NCI-H2107 treated with DMSO at 0.1 percent for 48 hours (cell line): Measurements from ENCODE around the gene GDPGP1.
"Not testable (repeated sequence)": the region's sequence is repeated elsewhere in the genome, so short reads cannot be mapped to it uniquely, and the experiment has no call there.

Experiments
- DNase-seq: peaks from one replicate; lab custom pipeline; 2025; ENCODE audit not compliant: unreplicated experiment; lab: John Stamatoyannopoulos, UW

Gene GDPGP1

DNA sequence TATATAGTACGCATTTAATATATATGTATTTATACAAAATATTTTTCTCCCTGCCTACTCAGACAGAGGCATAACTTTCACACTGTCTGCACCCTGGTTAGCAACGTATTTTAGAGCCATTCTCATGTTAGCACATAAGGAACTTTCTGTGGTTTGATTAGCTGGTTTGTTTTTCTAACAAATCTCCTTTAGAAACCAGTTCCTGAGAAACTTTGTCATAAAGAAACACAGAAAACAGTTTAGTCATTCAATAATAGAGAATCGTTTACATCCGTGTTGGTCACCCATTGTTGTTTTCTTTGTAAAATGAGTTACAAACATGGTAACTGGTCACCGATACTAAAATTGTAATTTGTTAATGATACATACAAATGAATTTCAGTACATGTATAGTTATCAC is 25.5 kb downstream of the GDPGP1 start:
- no peak for DNase-seq

DNA sequence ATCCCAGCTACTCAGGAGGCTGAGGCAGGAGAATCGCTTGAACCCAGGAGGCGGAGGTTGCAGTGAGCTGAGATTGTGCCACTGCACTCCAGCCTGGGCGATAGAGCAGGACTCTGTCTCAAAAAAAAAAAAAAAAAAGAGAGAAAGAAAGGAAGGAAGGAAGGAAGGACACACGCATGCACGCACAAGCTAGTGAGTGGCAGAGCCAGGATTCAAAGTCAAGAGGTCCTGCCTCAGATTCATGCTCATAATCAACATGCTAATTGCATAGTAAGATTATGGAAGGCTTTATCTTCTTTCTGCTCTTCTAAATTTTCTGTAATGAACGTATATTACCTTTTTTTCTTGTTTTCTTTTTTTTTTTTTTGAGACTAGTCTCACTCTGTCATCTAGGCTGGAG is 26.7 kb downstream of the GDPGP1 start:
- DNase-seq = not testable (repeated sequence)

DNA sequence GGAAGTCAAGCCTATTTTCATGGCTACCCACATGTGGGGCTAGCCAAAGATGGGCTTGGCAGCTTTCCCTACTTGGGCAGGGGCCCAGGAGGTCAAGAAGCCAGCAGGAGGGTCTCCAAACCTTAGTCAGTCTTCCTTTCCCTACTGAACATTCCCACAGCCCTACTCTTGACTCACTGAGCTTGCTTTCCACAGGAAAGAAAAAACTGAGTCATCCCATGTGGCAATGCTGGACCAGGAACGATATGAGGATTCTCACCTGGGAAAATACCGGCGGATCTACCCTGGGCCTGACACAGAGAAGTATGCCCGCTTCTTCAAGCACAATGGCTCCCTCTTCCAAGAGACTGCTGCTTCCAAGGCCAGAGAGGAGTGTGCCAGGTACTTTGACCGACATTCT is 27.8 kb downstream of the GDPGP1 start:
- no peak for DNase-seq

DNA sequence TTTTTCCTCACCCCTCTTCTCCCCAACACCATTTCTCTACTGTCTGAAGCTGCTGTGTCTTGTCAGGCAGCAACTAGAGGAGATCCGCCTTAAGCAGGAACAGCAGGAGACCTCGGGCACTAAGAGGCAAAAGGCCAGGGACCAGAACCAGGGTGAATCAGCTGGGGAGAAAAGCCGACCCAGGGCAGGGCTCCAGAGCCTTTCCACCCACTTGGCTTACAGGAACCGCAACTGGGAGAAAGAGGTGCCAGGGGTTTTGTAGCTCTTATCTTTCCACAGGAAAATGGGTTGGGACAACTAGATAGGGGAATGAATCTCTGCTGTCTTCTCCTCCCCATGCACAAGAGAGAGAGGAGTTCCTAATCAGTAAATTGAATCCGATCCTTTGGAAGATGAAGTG is 28.4 kb downstream of the GDPGP1 start:
- no peak for DNase-seq

DNA sequence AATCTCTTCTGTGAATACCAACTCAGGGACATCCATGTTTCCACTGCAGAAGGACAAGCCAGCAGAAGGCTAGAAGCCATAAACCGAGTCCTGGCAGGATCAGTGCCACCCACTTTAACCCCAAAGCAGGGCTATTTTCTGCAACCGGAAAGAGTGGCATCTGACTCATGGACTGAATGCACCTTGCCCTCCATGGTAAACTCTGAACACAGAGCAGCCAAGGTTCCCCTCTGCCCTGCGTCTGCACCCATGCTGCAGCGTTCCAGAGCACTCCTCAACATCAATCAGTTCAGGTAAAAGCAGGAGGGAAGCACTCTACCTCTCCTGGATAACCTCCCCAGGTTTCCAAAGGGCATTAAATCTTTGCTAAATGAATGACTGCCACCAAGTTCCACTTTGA is 30.7 kb downstream of the GDPGP1 start:
- no peak for DNase-seq

DNA sequence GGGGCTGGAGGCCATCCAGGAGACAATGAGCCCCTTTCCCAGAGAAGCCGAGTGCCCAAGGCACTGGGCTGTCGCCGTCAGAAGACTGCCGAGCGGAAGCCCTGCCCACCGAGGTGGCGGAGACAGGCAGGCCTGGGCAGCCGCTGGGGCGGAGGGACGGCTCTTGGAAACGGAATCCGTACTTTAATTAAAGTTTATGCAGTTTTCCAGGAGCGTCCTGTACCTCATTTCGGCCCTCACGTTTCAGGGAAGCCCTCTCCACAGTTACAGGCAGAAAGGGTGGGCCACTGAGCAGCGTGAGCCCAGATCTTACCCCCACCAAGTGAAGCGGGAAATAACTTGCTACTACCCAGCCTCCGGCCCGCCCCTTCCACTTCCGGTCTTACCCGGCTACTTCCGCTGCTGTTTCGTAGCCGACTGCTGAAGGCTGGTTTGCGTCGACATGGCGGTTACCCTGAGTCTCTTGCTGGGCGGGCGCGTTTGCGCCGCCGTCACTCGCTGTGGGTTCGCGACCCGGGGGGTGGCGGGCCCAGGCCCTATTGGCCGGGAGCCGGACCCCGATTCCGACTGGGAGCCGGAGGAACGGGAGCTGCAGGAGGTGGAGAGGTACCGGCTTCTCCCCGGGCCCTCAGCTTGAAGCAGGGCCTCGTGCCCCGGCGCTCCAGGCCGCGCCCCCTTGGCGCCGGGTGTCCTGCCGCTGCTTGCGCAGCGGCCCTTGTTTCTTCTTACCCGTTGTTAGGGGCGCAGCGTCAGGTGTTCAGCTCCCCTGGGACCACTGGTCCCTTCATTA is 31.5 kb downstream of the GDPGP1 start, which contains the start of gene NGRN:
Gene NGRN (plus strand): TSS at position 402 of the 790 bp plus-strand sequence. CDS start 41 bp downstream, at position 443.
- DNase-seq = peak; percentile 60

DNA sequence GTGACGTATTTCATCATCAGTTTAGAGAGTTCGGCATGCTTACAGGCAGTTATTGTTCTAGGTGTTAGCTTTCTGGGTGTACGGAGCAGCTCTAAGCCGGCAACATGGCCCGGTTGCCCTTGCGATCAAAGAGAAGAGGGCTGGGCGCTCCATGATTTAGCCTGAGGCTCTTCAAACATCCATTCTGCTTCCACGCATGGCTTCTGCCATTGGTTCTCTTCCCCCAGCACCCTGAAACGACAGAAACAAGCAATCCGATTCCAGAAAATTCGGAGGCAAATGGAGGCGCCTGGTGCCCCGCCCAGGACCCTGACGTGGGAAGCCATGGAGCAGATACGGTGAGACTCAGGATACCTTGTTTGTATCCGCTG is 32.0 kb downstream of the GDPGP1 start:
- peak; percentile 39 for DNase-seq

DNA sequence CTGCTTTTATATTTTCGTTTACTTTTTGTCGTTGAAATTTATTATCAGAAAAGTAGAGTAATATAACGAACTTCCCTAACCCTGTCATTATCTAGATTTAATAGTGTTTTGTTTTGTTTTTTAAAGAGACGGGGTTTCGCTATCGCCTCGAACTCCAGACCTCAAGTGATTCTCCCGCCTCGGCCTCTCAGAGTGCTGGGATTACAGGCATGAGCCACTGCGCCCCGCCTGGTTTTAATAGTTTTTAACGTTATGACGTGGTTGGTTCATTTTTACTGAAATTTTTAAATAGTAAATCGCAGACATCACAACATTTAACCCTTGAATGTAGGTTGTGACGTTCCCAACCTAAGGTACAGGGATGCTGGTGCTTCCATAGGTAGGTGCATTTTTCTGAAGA is 32.5 kb downstream of the GDPGP1 start:
- DNase-seq = no peak

DNA sequence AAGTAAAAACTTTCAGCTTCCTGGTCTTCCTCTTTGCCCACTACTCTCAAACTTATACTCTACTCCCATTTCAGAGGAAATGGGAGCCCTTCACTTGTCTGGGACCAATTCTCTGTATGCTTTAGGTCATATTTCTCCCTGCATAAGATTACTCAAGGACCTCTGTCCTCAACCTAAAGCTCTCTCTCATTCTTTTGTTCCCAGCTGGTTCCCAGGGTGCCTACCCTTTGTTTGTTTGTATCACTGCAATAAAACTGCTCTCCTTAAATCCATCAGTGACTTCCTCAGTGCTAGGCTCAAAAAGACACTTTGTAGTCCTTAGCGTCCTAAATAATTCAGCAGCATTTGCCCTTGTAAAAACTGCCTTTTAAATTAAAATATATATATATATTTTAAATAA is 34.4 kb downstream of the GDPGP1 start:
- peak; percentile 60 for DNase-seq

DNA sequence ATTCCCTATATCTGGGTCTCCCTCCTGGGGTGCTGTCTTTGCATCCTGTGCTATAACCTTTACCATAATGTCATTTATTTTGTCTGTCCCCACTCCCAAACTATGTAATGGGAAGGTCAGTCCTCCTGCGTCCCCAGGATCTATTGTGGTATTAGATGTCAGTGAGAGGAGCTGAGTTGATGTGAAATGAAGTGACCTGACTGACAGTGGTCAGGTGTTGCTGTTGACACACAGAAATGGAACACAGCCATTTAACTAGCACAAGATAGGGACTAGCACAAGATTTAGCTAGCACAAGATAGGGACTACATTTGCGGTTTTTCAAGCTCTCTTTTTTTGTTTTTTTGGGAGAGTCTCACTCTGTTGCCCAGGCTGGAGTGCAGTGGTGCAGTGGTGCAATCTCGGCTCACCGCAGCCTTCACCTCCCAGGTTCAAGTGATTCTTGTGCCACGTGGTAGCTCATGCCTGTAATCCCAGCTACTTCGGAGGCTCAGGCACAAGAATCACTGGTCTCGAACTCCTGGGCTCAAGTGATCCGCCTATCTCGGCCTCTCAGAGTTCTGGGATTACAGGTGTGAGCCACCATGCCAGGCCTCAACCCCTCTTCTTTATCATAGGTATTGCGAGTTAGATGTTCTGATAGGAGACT is 36.6 kb downstream of the GDPGP1 start:
- no peak for DNase-seq

DNA sequence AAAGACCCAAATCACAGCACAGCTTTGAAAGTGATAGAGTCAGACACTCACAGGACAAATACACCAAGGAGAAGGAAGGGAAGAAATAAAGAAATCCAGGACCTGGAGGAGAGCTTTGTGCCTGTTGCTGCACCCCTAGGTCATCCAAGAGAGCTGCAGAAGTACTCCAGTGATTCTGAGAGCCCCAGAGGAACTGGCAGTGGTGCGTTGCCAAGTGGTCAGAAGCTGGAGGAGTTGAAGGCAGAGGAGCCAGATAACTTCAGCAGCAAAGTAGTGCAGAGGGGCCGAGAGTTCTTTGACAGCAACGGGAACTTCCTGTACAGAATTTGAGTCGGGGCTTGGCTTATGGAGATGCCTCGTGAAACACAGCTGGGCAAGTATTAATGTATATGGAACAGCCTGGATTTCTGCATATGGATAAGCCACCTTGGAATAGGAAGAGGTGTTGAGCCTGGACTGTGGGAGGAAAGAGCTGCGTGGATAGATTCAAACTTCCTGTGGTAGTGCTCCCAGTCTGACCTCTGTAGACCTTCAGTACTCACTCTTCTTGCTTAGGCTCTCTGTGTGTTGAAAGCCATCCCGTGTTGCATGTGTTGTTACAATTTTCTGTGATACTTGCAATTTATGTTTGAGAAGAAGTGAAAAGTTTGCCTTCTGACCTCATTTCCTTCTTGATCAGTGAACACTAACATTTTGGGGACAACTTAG is 37.6 kb downstream of the GDPGP1 start:
- DNase-seq = no peak

DNA sequence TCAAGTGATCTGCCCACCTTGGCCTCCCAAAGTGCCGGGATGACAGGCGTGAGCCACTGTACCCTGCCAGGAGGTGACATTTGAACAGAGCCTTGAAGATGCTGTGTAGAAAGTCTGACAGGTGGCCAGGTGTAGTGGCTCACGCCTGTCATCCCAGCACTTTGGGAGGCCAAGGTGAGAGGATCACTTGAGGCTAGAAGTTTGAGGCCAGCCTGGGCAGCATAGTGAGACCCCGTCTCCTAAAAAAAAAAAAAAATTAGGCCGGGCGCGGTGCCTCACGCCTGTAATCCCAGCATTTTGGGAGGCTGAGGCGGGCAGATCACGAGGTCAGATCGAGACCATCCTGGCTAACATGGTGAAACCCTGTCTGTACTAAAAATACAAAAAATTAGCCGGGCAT is 44.5 kb downstream of the GDPGP1 start:
- DNase-seq = not testable (repeated sequence)

DNA sequence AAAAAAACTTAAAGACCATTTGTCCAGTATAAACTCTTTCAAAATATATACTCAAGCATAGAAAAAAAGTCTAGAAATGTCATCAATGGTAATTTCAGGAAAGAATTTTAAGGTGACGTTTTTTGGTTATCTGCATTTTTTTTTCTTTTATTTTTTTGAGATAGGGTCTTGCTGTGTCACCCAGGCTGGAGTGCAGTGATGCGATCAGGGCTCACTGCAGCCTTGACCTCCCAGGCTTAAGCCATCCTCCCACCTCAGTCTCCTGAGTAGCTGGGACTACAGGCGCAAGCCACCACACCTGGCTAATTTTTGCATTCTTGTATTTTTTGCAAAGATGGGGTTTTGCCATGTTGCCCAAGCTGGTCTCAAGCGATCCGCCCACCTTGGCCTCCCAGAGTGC is 46.7 kb downstream of the GDPGP1 start:
- not testable (repeated sequence) for DNase-seq

DNA sequence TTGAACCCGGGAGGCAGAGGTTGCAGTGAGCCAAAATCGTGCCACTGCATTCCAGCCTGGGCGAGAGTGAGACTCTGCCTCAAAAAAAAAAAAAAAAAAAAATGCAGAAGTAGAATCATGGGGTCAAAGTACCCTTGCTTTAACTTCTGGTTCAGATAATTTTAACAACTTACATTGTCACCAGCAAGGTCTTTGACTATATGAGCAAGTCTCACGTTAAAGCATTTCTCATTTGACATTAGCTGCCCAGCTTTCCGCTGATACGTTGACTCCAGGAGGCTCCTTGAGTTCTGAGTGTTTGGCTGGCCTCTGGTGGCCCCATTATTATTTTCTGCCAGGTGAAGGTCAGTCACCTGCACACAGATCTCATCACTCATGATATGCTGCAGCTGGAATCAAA is 47.6 kb downstream of the GDPGP1 start:
- DNase-seq = not testable (repeated sequence)

DNA sequence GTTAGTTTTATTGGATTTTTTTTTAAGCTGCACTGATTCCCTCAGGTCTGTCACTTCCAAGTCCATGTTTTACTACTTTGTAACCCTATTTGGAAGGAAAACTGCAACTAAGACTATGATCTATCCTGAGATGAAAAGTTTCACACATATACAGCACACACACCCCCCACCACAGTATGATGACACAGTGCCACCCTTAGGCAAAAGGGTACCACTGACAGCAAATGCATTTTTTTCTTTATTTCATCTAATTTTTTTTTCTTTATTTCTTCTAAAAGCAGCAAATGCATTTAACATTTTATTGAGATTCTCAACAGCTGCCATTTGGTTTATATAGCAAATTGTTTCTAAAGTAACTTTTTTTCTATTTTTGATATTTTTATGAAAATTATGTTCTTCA is 52.7 kb downstream of the GDPGP1 start:
- DNase-seq = no peak

DNA sequence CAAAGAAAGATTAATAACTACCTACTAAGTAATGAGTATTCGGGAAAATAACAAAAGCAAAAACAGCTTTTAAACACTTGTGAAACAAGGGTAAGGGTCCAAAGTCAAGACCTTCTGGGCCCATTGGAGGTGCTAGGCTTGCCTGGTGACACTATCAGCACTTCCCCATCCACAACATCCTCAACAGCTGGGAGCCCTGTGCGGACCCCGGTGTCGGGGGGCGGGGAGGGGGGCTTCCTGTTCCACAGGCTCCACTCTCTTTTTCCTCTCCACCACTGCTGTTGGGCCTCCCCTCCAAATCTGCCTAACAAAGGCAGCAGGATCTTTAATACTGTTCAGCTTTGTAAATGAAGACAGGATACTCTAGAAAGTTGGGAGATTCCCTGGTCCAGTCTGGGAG is 53.1 kb downstream of the GDPGP1 start:
- DNase-seq = no peak

DNA sequence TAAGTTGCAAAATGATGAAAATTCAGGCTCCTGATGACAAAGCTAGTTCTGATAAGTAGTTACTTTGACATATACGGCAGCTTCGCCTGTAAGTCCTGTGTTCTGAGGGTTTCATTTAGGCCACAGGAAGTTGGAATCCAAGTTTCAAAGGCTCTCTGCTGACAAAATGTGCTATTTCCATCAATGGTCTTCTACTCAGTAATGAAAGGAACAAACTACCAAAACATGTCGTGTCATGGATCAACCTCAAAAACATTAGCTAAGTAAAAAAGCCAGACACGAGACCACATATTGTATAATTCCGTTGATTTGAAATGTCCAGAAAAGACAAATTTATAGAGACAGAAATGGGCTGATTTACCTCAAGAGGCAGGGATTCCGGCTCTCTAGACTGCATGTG is 53.9 kb downstream of the GDPGP1 start:
- no peak for DNase-seq

DNA sequence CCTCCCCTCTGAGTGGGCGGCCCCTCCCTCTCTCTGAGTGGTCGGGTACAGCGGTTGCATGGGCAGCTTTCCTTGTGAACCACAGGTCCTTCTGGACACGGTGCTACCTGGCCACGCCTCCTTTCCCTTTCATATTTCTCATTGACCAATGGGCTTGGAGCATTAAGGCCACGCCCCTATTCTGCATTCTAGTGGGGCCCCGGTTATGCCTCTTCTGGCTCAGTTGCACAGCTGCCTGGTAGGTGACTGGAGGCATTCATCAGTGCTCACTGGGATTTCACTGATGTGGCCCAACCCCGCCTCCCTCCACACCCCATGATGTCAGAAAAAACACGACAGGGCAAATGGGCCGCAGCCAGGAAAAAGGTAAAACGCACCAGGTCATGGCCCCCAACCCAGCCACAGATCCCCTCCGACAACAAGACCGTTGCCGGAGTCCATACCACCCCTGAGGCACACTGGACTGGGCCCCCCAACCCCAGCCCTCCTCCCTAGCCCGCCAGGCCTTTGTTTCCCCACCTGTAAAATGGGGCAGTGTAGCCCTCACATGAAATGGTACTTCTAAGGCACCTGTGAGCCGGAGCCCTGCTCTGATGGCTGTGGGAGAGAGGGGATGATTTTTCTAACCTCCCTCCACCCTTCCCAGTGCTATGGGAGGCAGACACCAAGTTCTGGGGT is 57.8 kb downstream of the GDPGP1 start:
- DNase-seq = peak; percentile 39

DNA sequence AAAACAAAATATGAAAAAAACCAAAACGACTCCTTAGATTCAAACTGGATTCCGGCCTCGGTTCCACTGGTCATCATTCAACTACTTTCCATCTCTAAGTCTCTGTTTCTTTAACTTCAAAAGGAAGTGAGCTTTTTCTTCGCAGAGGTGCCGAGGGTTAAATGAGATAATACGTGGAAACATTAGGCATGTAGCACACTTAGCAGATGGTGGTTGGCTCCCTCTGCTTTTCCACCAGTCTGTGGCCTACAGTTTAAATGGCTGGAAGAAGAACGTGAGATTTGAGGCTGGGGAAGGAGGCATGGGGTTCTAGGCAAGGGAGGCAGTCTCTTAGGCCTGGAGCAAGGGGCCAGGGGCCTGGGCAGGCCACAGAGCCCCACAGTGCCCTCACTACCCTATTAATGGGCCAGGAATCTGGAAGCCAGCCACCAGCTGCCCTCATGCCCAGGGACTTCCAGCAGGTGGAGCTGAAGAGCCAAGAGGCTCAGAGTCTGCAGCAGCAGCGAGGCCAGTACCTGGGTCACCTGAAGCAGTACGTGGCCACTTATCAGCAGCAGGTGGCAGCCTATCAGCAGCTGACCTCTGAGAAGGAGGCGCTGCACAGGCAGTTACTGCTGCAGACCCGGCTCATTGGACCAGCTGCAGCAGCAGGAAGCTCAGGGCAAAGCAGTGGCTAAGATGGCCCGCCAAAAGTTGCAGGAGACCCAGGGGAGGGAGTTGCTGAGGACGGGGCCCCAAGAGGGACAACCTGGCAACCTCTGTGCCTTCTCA is 59.2 kb downstream of the GDPGP1 start:
- DNase-seq = peak; percentile 59

DNA sequence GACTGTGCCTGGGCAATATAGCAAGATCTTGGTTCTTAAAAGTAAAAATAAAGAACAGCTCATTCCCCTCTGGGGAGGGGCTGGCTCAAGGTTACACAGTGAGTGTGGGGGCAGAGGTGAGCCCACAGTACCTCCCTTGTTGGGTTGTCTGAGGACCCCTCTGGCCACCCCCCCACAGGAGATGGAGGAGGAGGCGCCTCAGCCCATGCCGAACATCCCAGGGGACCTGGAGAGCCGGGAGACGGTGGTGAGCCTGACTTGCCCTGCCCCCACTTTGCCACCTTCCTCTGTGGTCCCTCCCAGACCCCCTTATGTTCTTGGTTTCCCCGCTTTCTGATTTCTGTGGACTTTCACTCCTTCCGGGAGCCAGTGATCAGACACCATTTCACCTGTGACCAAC is 60.1 kb downstream of the GDPGP1 start:
- DNase-seq = no peak
